ENCODE data around the gene FIBIN.

DNA sequence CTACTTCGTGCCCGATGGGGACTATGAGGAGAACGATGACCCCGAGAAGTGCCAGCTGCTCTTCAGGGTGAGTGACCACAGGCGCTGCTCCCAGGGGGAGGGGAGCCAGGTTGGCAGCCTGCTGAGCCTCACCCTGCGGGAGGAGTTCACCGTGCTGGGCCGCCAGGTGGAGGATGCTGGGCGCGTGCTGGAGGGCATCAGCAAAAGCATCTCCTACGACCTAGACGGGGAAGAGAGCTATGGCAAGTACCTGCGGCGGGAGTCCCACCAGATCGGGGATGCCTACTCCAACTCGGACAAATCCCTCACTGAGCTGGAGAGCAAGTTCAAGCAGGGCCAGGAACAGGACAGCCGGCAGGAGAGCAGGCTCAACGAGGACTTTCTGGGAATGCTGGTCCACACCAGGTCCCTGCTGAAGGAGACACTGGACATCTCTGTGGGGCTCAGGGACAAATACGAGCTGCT, 751 bp downstream of the FIBIN start:
- TF ChIP-seq, protein P1, sequence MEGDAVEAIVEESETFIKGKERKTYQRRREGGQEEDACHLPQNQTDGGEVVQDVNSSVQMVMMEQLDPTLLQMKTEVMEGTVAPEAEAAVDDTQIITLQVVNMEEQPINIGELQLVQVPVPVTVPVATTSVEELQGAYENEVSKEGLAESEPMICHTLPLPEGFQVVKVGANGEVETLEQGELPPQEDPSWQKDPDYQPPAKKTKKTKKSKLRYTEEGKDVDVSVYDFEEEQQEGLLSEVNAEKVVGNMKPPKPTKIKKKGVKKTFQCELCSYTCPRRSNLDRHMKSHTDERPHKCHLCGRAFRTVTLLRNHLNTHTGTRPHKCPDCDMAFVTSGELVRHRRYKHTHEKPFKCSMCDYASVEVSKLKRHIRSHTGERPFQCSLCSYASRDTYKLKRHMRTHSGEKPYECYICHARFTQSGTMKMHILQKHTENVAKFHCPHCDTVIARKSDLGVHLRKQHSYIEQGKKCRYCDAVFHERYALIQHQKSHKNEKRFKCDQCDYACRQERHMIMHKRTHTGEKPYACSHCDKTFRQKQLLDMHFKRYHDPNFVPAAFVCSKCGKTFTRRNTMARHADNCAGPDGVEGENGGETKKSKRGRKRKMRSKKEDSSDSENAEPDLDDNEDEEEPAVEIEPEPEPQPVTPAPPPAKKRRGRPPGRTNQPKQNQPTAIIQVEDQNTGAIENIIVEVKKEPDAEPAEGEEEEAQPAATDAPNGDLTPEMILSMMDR (IDR thresholded peaks at IDR 0.05), result no peak
- TF ChIP-seq POLR2A (IDR thresholded peaks at IDR 0.05) (no peak), POLR2AphosphoS5 (IDR thresholded peaks at IDR 0.05; ENCODE audit: insufficient read depth in 1 of 2, low read depth in 1 of 2) (no peak)
